Activated CD4-positive, alpha-beta memory T cell treated with anti-CD3 and anti-CD28 coated beads, Interleukin-2, amount 10 ng/mL, durations not matched to agents 7 days and 5 days (primary cell): ENCODE data around the gene AGBL1. TPM values are rescaled to one million over a fixed set of nuclear protein-coding genes. Genes with fewer than 3 reads are reported as not detected.
"Not testable (repeated sequence)": the region's sequence is repeated elsewhere in the genome, so short reads cannot be mapped to it uniquely, and the experiment has no call there.

Source experiments
- CTCF ChIA-PET: fragments of 350-600 bp; sonication (Branson Sonifier 250); formaldehyde crosslinking; loops from one replicate; lab custom pipeline; 2021; ENCODE audit warnings: antibody characterized with exemption, inconsistent platforms; lab: Charles Lee
- POLR2A ChIA-PET: fragments of 350-600 bp; sonication (Branson Sonifier 250); formaldehyde crosslinking; loops from one replicate; lab custom pipeline; 2021; ENCODE audit warnings: antibody characterized with exemption; lab: Charles Lee
- DNase-seq: peaks from one replicate; pipeline ENCODE4 v3.0.0-alpha.2; 2020
- H3K27ac Mint-ChIP-seq: one replicate; pipeline ENCODE4 v1.8.0; 2021; ENCODE audit warnings: mild to moderate bottlenecking, mixed read lengths
- H3K27me3 Mint-ChIP-seq: one replicate; pipeline ENCODE4 v1.8.0; 2021; ENCODE audit warnings: mixed read lengths
- H3K36me3 Mint-ChIP-seq: one replicate; pipeline ENCODE4 v1.8.0; 2021; ENCODE audit warnings: low read depth, mixed read lengths
- H3K4me1 Mint-ChIP-seq: one replicate; pipeline ENCODE4 v1.8.0; 2021; ENCODE audit warnings: mixed read lengths
- H3K4me3 Mint-ChIP-seq: one replicate; pipeline ENCODE4 v1.8.0; 2021; ENCODE audit warnings: mild to moderate bottlenecking, mixed read lengths
- H3K9me3 Mint-ChIP-seq: one replicate; pipeline ENCODE4 v1.8.0; 2021; ENCODE audit warnings: mixed read lengths
- total RNA-seq, 2 experiments: library from RNA; stranded (reverse); gene quantifications; one replicate each; pipeline ENCODE4 v1.2.3, GENCODE V29; 2021

AGBL1 gene
- total RNA-seq, 2 experiments from 2014 or later: not detected

GRCh38 chr15:86870846-86871245 is 791.2 kb downstream of the AGBL1 start:
- ChIA-PET CTCF (no interaction called here), POLR2A (no interaction called here)
- Mint-ChIP-seq H3K36me3 (no peaks in the 10 kb centered on the region), H3K27ac (no peak overlapping the region), H3K4me3 (no peak overlapping the region), H3K9me3 (no peaks in the 10 kb centered on the region), H3K27me3 (no peaks in the 10 kb centered on the region), H3K4me1 (no peaks in the 10 kb centered on the region)
- DNase-seq: no peak

- Mint-ChIP-seq H3K4me3 (no peak overlapping the region), H3K4me1 (no peaks in the 10 kb centered on the region), H3K27ac (no peak overlapping the region), H3K36me3 (no peaks in the 10 kb centered on the region), H3K9me3 (no peaks in the 10 kb centered on the region), H3K27me3 (no peaks in the 10 kb centered on the region)
- no peak for DNase-seq
- ChIA-PET CTCF (no interaction called here), POLR2A (no interaction called here)
These were observed 792.3 kb downstream of the AGBL1 start for GRCh38 chr15:86871964-86872363.

GRCh38 chr15:86872782-86873181 is 793.1 kb downstream of the AGBL1 start:
- Mint-ChIP-seq H3K27me3 (no peaks in the 10 kb centered on the region), H3K36me3 (no peaks in the 10 kb centered on the region), H3K9me3 (no peaks in the 10 kb centered on the region), H3K4me3 (no peak overlapping the region), H3K27ac (no peak overlapping the region), H3K4me1 (no peaks in the 10 kb centered on the region)
- POLR2A ChIA-PET: no interaction called here
- CTCF ChIA-PET: no interaction called here
- DNase-seq: no peak

GRCh38 chr15:86875067-86875466 is 795.4 kb downstream of the AGBL1 start:
- ChIA-PET CTCF (no interaction called here), POLR2A (no interaction called here)
- no peak for DNase-seq
- H3K27me3 Mint-ChIP-seq: no peaks in the 10 kb centered on the region
- H3K27ac Mint-ChIP-seq: no peak overlapping the region
- no peak overlapping the region for H3K4me3 Mint-ChIP-seq
- H3K9me3 Mint-ChIP-seq: no peaks in the 10 kb centered on the region
- H3K36me3 Mint-ChIP-seq: no peaks in the 10 kb centered on the region
- no peaks in the 10 kb centered on the region for H3K4me1 Mint-ChIP-seq

GRCh38 chr15:86876387-86876944 is 796.8 kb downstream of the AGBL1 start:
- Mint-ChIP-seq H3K27ac (no peak overlapping the region), H3K36me3 (no peaks in the 10 kb centered on the region), H3K27me3 (no peaks in the 10 kb centered on the region), H3K9me3 (no peaks in the 10 kb centered on the region), H3K4me1 (no peaks in the 10 kb centered on the region), H3K4me3 (no peak overlapping the region)
- CTCF ChIA-PET: no interaction called here
- POLR2A ChIA-PET: no interaction called here
- no peak for DNase-seq

GRCh38 chr15:86877171-86877631 is 797.5 kb downstream of the AGBL1 start:
- H3K27ac Mint-ChIP-seq: no peak overlapping the region
- H3K4me1 Mint-ChIP-seq: no peaks in the 10 kb centered on the region
- H3K36me3 Mint-ChIP-seq: no peaks in the 10 kb centered on the region
- DNase-seq: no peak
- H3K9me3 Mint-ChIP-seq: no peaks in the 10 kb centered on the region
- ChIA-PET POLR2A (no interaction called here), CTCF (no interaction called here)
- H3K27me3 Mint-ChIP-seq: no peaks in the 10 kb centered on the region
- no peak overlapping the region for H3K4me3 Mint-ChIP-seq

- H3K9me3 Mint-ChIP-seq, DNase-seq, H3K27me3 Mint-ChIP-seq, CTCF ChIA-PET, POLR2A ChIA-PET, H3K36me3 Mint-ChIP-seq, H3K4me3 Mint-ChIP-seq, H3K27ac Mint-ChIP-seq, H3K4me1 Mint-ChIP-seq: not testable (repeated sequence)
These were observed 799.2 kb downstream of the AGBL1 start for GRCh38 chr15:86878844-86879243.

GRCh38 chr15:86879250-86880229 is 799.9 kb downstream of the AGBL1 start:
- no peaks in the 10 kb centered on the region for H3K36me3 Mint-ChIP-seq
- H3K4me1 Mint-ChIP-seq: no peaks in the 10 kb centered on the region
- no peak overlapping the region for H3K27ac Mint-ChIP-seq
- H3K4me3 Mint-ChIP-seq: no peak overlapping the region
- DNase-seq: no peak
- no peaks in the 10 kb centered on the region for H3K27me3 Mint-ChIP-seq
- CTCF ChIA-PET: no interaction called here
- POLR2A ChIA-PET: no interaction called here
- H3K9me3 Mint-ChIP-seq: no peaks in the 10 kb centered on the region

GRCh38 chr15:86885616-86886015 is 805.9 kb downstream of the AGBL1 start:
- CTCF ChIA-PET: no interaction called here
- H3K9me3 Mint-ChIP-seq: no peaks in the 10 kb centered on the region
- no peaks in the 10 kb centered on the region for H3K4me1 Mint-ChIP-seq
- H3K27me3 Mint-ChIP-seq: no peaks in the 10 kb centered on the region
- no peak overlapping the region for H3K4me3 Mint-ChIP-seq
- H3K36me3 Mint-ChIP-seq: no peaks in the 10 kb centered on the region
- POLR2A ChIA-PET: no interaction called here
- no peak overlapping the region for H3K27ac Mint-ChIP-seq
- DNase-seq: no peak

GRCh38 chr15:86892774-86893449 is 813.2 kb downstream of the AGBL1 start:
- Mint-ChIP-seq H3K36me3 (no peaks in the 10 kb centered on the region), H3K27me3 (no peaks in the 10 kb centered on the region), H3K4me3 (no peak overlapping the region), H3K9me3 (no peaks in the 10 kb centered on the region), H3K27ac (no peak overlapping the region), H3K4me1 (no peaks in the 10 kb centered on the region)
- POLR2A ChIA-PET: no interaction called here
- CTCF ChIA-PET: no interaction called here
- no peak for DNase-seq

- Mint-ChIP-seq H3K27ac (no peak overlapping the region), H3K4me3 (no peak overlapping the region), H3K9me3 (no peaks in the 10 kb centered on the region), H3K4me1 (no peaks in the 10 kb centered on the region), H3K36me3 (no peaks in the 10 kb centered on the region), H3K27me3 (no peaks in the 10 kb centered on the region)
- ChIA-PET CTCF (no interaction called here), POLR2A (no interaction called here)
- no peak for DNase-seq
These were observed 814.6 kb downstream of the AGBL1 start for GRCh38 chr15:86894269-86894668.

GRCh38 chr15:86903642-86904421 is 824.2 kb downstream of the AGBL1 start:
- no peak overlapping the region for H3K4me3 Mint-ChIP-seq
- ChIA-PET POLR2A (no interaction called here), CTCF (no interaction called here)
- no peaks in the 10 kb centered on the region for H3K27me3 Mint-ChIP-seq
- no peaks in the 10 kb centered on the region for H3K4me1 Mint-ChIP-seq
- no peak for DNase-seq
- H3K9me3 Mint-ChIP-seq: no peaks in the 10 kb centered on the region
- no peak overlapping the region for H3K27ac Mint-ChIP-seq
- H3K36me3 Mint-ChIP-seq: no peaks in the 10 kb centered on the region
